Peyer's patch (tissue), 4 donors: ENCODE results near the gene ITGB3. TPM values are rescaled to one million over a fixed set of nuclear protein-coding genes. Genes with fewer than 3 reads are reported as not detected.

Experiments
- DNase-seq, 3 donors: peaks; one replicate each; pipeline ENCODE4 v3.0.0-alpha.2; 2017 to 2019
- H3K27ac ChIP-seq, 4 donors: fragments of 200-600 bp; sonication (generic); one replicate each; pipeline ENCODE4 v1.5.1; 2016 to 2019
- H3K27me3 ChIP-seq, 2 donors: fragments of 200-600 bp; sonication (generic); one replicate each; pipeline ENCODE4 v1.5.1; 2019
- H3K36me3 ChIP-seq, 3 donors: fragments of 200-600 bp; sonication (generic); one replicate each; pipeline ENCODE4 v1.5.1; 2016 to 2019
- H3K4me1 ChIP-seq, 4 donors: fragments of 200-600 bp; sonication (generic); one replicate each; pipeline ENCODE4 v1.5.1; 2016 to 2019
- H3K4me3 ChIP-seq, 4 donors: fragments of 200-600 bp; sonication (generic); 1 replicate in 3 of 4; 2 replicates in 1 of 4; pipeline ENCODE4 v1.5.1; 2016 to 2019; ENCODE audit warnings: mild to moderate bottlenecking in 1 of 4
- H3K9me3 ChIP-seq, 4 donors: fragments of 200-600 bp; sonication (generic); one replicate each; pipeline ENCODE4 v1.5.1; 2016 to 2019; ENCODE audit warnings: mild to moderate bottlenecking in 1 of 4
- CTCF ChIP-seq, 6 experiments: fragments of 450-650 bp in 4 of 6; fragments of 200-600 bp in 2 of 6; sonication (generic) in 1 of 6; IDR thresholded peaks; one replicate each; pipeline ENCODE4 v1.5.1; 2017 to 2019; ENCODE audit warnings: antibody characterized with exemption in 6 of 6, mild to moderate bottlenecking in 3 of 6, moderate library complexity in 1 of 6
- POLR2A ChIP-seq, 2 donors: fragments of 450-650 bp; IDR thresholded peaks; one replicate each; pipeline ENCODE4 v1.5.1; 2017; ENCODE audit warnings: antibody characterized with exemption in 2 of 2, mild to moderate bottlenecking in 2 of 2, moderate library complexity in 2 of 2
- total RNA-seq, 4 donors: library from RNA; depleted of rRNA; stranded (reverse); fragments of >200 nt; gene quantifications; one replicate each; pipeline ENCODE4 v1.1.0, GENCODE V29; 2016

The ITGB3 gene
- total RNA-seq, 4 donors from 2014 or later = 4.6 to 18.2 (median 6.6) TPM

DNA sequence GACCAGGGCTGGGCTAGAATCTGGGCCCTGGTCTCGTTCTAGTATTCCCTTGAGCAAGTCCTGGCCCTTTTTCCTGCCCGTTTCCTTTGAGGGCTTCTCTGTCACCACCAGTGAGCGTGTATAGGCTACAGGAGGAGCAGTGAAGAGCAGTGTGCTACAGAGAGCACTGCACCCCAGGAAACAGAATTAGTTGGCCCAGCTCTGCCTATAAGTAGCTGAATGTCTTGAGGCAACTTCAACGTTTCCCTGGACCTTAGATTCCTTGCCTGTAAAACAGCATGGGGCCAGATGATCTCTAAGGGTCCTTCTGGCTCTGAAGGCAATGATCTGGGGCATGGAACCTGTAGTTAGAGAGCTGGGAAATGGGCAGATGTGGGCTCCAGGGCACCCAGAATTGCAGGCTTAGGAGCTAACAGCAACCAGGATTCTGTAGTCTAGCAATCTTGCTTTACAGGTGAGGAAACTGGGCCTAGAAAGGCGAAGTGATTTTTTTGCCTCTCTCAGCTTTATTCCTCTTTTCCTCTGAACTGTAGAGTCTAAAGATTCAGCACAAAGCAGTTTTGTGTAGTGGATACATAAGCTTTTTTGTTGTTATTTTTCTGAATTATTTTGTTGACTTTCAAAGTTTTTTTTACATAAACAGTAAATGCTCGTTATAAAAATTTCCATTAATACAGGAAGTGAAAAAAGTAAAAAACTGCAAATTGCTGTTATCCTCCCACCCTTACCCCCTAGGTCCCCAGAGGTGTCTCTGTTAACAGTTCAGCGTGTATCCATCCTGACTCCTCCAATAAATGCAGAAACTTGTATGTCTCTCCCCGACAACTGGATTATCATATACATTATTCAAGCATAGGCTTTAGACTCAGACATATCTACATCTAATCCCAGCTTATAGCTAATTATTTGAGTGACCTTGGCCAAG, 46.2 kb upstream of the ITGB3 start:
- Histone ChIP-seq H3K9me3 (no peaks in the 10 kb centered on the region), H3K4me1 (peaks cover 0 to 25% (median 15%) of the 10 kb centered on the region in 4 donors), H3K27ac (peak overlapping the region in 2 of 4 donors; percentile 9 to 82), H3K27me3 (no peaks in the 10 kb centered on the region), H3K4me3 (no peak overlapping the region), H3K36me3 (no peaks in the 10 kb centered on the region)
- no peak for TF ChIP-seq CTCF (IDR thresholded peaks at IDR 0.05)
- TF ChIP-seq POLR2A (IDR thresholded peaks at IDR 0.05) = no peak
- no peak for DNase-seq

DNA sequence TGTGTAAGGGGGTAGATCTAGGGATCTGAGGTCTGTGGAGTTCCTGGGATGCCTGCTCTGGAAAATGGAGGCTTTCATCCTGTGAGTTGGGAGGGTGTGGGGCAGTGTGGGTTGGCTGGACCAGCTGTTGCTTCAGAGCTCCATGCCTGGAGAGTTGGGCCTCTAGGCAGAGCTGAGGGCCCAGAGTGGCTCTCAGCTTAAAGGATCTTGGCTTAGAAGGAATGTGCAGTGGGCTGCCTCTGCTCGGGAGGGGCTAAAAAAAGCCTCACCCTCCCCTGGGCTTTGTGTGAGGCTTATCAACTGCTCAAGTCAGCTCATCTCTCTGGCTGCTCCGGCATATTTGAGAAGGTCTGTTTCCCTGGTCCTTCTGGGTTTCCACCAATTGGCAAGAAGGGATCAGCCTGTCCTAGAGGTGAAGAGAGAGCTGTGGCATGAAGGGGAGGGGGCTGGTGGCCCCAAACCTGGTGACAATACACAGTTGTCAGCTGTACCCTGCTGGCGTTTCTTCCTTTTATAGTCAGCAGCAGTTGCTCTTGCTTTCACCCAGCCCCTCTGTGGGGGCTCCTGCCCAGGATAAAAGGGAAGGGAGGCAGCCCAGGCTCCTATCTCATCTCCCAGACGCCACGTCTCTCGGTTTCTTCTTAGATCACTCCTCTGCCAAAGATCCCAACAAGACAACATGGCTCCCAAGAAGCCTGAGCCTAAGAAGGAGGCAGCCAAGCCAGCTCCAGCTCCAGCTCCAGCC, 44.7 kb upstream of the ITGB3 start, which contains the start of gene MYL4:
Gene MYL4, plus strand, starts transcription at position 605 of the 745 bp plus-strand sequence. Its CDS starts 75 bp downstream, at position 680.
- Histone ChIP-seq H3K4me1 (peaks cover 0 to 21% (median 11%) of the 10 kb centered on the region in 4 donors), H3K36me3 (no peaks in the 10 kb centered on the region), H3K9me3 (no peaks in the 10 kb centered on the region), H3K27me3 (no peaks in the 10 kb centered on the region), H3K4me3 (no peak within 1 kb of the TSS), H3K27ac (no peak within 1 kb of the TSS)
- no peak for TF ChIP-seq POLR2A (IDR thresholded peaks at IDR 0.05)
- no peak for TF ChIP-seq CTCF (IDR thresholded peaks at IDR 0.05)
- no peak for DNase-seq

- DNase-seq = no peak
- Histone ChIP-seq H3K4me1 (peaks cover 0 to 17% (median 6%) of the 10 kb centered on the region in 4 donors), H3K27ac (no peak overlapping the region), H3K36me3 (no peaks in the 10 kb centered on the region), H3K9me3 (no peaks in the 10 kb centered on the region), H3K4me3 (no peak overlapping the region), H3K27me3 (no peaks in the 10 kb centered on the region)
- TF ChIP-seq CTCF (IDR thresholded peaks at IDR 0.05) (no peak), POLR2A (IDR thresholded peaks at IDR 0.05) (no peak)
Measured at GRCh38 chr17:47209499-47209898, 44.1 kb upstream of the ITGB3 start.

- Histone ChIP-seq H3K9me3 (no peaks in the 10 kb centered on the region), H3K4me3 (no peak overlapping the region), H3K36me3 (no peaks in the 10 kb centered on the region), H3K4me1 (peaks cover 0 to 11% (median 5%) of the 10 kb centered on the region in 4 donors), H3K27me3 (no peaks in the 10 kb centered on the region), H3K27ac (no peak overlapping the region)
- DNase-seq = no peak
- TF ChIP-seq CTCF (IDR thresholded peaks at IDR 0.05) = no peak
- TF ChIP-seq POLR2A (IDR thresholded peaks at IDR 0.05) = no peak
Measured at GRCh38 chr17:47210105-47210504, 43.5 kb upstream of the ITGB3 start.

GRCh38 chr17:47210779-47211178, 42.8 kb upstream of the ITGB3 start:
- peaks cover 0 to 5% (median 4%) of the 10 kb centered on the region in 4 donors for H3K4me1 ChIP-seq
- TF ChIP-seq CTCF (IDR thresholded peaks at IDR 0.05) (no peak), POLR2A (IDR thresholded peaks at IDR 0.05) (no peak)
- no peaks in the 10 kb centered on the region for H3K36me3 ChIP-seq
- DNase-seq = no peak
- H3K9me3 ChIP-seq = no peaks in the 10 kb centered on the region
- H3K27me3 ChIP-seq = no peaks in the 10 kb centered on the region
- no peak overlapping the region for H3K4me3 ChIP-seq
- no peak overlapping the region for H3K27ac ChIP-seq
